Endothelial cell (in vitro differentiated cells): ENCODE data around the gene GDF7. TPM values are rescaled to one million over a fixed set of nuclear protein-coding genes. Genes with fewer than 3 reads are reported as not detected.

Source experiments
- DNase-seq: peaks from one replicate; pipeline ENCODE4 v3.0.0; 2021; ENCODE audit warnings: low spot score
- H3K27ac Mint-ChIP-seq: one replicate; pipeline ENCODE4 v1.8.0; 2021; ENCODE audit warnings: mixed read lengths, inconsistent platforms; ENCODE audit not compliant: unreplicated experiment
- H3K27me3 Mint-ChIP-seq: one replicate; pipeline ENCODE4 v1.8.0; 2021; ENCODE audit warnings: mild to moderate bottlenecking, moderate library complexity, mixed read lengths, inconsistent platforms; ENCODE audit not compliant: unreplicated experiment
- H3K36me3 Mint-ChIP-seq: one replicate; pipeline ENCODE4 v1.8.0; 2021; ENCODE audit warnings: mild to moderate bottlenecking, low read depth, mixed read lengths, inconsistent platforms; ENCODE audit not compliant: unreplicated experiment
- H3K4me1 Mint-ChIP-seq: one replicate; pipeline ENCODE4 v1.8.0; 2021; ENCODE audit warnings: mild to moderate bottlenecking, mixed read lengths, inconsistent platforms; ENCODE audit not compliant: unreplicated experiment
- H3K4me3 Mint-ChIP-seq: one replicate; pipeline ENCODE4 v1.8.0; 2021; ENCODE audit warnings: mild to moderate bottlenecking, mixed read lengths, inconsistent platforms; ENCODE audit not compliant: unreplicated experiment
- H3K9me3 Mint-ChIP-seq: one replicate; pipeline ENCODE4 v1.8.0; 2021; ENCODE audit warnings: mixed read lengths, inconsistent platforms; ENCODE audit not compliant: unreplicated experiment
- total RNA-seq: library from RNA; stranded (reverse); fragmentation: NEBNext Ultra II Directional; extraction: Animal tissue kit (Norgen Biotek cat#: 25700); gene quantifications from one replicate; pipeline ENCODE4 v1.2.1, GENCODE V29; 2021; ENCODE audit not compliant: unreplicated experiment
- TF ChIP-seq, protein P1 (sequence below): fragments of 200-600 bp; sonication (generic); IDR thresholded peaks from one replicate; pipeline ENCODE4 v1.5.0; 2021; ENCODE audit warnings: antibody characterized with exemption; ENCODE audit not compliant: unreplicated experiment

GDF7 gene
- total RNA-seq, 1 donor from 2014 or later: 11.2 TPM

DNA sequence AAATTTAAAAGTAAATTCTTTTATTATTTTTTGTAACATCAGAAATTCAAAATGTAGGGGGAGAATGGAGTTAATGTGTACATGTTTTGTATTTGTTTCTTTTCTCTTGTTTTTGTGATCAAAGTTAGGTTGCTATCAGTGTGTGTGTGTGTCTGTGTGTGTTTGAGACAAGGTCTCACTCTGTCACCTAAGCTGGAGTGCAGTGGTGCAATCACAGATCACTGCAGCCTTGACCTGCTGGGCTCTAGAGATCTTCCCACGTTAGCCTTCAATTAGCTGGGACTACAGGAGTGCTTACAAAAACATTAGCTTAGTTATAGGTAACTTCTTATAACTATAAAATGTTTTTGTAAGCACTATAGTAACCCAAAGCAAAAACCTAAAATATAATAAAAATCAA lies 50.7 kb downstream of the GDF7 start:
- Mint-ChIP-seq H3K27ac (no peak overlapping the region), H3K36me3 (peaks cover 11% of the 10 kb centered on the region), H3K4me3 (no peak overlapping the region), H3K9me3 (no peaks in the 10 kb centered on the region), H3K4me1 (peaks cover 10% of the 10 kb centered on the region), H3K27me3 (no peaks in the 10 kb centered on the region)
- DNase-seq: no peak
- TF ChIP-seq, protein P1, sequence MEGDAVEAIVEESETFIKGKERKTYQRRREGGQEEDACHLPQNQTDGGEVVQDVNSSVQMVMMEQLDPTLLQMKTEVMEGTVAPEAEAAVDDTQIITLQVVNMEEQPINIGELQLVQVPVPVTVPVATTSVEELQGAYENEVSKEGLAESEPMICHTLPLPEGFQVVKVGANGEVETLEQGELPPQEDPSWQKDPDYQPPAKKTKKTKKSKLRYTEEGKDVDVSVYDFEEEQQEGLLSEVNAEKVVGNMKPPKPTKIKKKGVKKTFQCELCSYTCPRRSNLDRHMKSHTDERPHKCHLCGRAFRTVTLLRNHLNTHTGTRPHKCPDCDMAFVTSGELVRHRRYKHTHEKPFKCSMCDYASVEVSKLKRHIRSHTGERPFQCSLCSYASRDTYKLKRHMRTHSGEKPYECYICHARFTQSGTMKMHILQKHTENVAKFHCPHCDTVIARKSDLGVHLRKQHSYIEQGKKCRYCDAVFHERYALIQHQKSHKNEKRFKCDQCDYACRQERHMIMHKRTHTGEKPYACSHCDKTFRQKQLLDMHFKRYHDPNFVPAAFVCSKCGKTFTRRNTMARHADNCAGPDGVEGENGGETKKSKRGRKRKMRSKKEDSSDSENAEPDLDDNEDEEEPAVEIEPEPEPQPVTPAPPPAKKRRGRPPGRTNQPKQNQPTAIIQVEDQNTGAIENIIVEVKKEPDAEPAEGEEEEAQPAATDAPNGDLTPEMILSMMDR: no peak

DNA sequence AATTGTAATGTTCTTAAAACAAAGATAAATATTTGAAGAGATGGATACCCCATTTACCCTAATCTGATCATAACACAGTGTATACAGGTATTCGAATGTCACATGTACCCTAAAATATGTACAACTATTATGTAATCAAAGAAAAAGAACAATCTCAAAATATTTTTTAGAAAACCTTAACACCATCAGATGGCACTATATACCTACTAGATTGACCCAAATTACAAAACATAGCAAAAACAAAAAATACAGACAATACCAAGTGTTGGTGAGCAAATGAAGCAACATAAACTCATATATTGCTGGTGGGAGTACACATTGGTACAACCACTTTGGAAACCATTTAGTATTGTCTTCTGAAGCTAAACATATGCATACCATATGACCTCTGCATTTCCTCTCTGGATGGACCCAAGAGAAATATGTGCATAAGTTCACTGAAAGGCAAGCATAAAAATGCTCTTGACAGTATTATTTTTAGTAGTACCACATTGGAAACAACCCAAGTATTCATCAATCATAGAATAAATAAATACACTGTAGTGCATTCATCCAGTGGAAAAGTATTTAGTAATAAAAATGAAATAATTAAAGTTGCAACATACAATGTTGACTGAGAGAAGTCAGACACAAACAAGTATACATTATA lies 55.8 kb downstream of the GDF7 start:
- Mint-ChIP-seq H3K4me1 (peaks cover under 1% of the 10 kb centered on the region), H3K27me3 (no peaks in the 10 kb centered on the region)

DNA sequence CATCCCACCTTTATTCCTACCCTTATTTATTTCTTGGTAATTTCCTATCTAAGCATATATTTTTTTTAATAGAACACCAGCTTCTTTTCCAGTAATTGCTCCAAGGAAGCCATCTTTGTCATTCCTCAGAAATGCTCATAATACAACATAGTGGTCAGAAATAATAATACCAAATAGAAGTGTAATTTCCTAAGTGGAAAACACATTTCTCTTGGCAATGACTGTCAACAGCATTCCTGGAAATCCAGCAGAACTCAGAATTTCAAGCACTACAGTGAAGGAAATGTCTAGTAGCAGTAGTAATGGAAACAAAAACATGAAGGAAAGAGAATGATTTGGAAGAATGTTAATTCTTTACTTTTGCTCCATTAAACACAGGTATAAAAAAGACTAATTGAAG lies 56.6 kb downstream of the GDF7 start:
- TF ChIP-seq, protein P1: no peak
- no peak for DNase-seq
- peaks cover 9% of the 10 kb centered on the region for H3K4me1 Mint-ChIP-seq
- no peaks in the 10 kb centered on the region for H3K9me3 Mint-ChIP-seq
- H3K27ac Mint-ChIP-seq: no peak overlapping the region
- H3K27me3 Mint-ChIP-seq: peaks cover 2% of the 10 kb centered on the region
- no peak overlapping the region for H3K4me3 Mint-ChIP-seq
- H3K36me3 Mint-ChIP-seq: no peaks in the 10 kb centered on the region

More for the DNA sequence above, 55.8 kb downstream of the GDF7 start:
- Mint-ChIP-seq H3K36me3 (no peaks in the 10 kb centered on the region), H3K4me3 (no peak overlapping the region), H3K27ac (no peak overlapping the region), H3K9me3 (no peaks in the 10 kb centered on the region)
- no peak for DNase-seq
- TF ChIP-seq, protein P1: no peak

DNA sequence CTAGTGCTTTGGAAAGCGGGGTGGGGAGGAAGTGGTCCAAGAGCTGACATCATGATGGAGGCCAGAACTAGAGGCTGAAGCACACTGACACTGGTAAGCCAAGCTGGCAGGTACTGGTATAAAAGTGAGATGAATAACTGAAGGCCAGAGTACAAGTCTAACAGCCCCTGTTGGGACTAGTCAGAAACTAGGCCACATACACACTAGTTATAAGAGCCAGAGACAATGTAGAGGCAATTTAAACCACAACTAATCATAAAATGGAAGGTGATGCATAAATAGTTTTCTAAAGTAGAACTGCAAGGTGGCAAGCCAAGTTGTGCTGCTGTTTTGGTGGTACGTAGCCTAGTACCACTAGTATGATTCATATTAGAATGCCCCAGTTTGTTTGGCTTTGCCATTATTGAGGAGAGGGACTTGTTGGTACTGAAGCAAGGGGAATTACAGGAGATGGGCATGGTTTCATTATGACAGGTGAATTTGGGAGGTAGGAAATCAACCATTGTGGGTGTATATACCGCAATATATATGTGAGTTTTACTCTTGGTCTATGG lies 57.6 kb downstream of the GDF7 start:
- no peaks in the 10 kb centered on the region for H3K36me3 Mint-ChIP-seq
- no peaks in the 10 kb centered on the region for H3K9me3 Mint-ChIP-seq
- no peak overlapping the region for H3K27ac Mint-ChIP-seq
- TF ChIP-seq, protein P1: no peak
- H3K27me3 Mint-ChIP-seq: peaks cover 2% of the 10 kb centered on the region
- no peak for DNase-seq
- H3K4me3 Mint-ChIP-seq: no peak overlapping the region
- H3K4me1 Mint-ChIP-seq: peaks cover 14% of the 10 kb centered on the region

DNA sequence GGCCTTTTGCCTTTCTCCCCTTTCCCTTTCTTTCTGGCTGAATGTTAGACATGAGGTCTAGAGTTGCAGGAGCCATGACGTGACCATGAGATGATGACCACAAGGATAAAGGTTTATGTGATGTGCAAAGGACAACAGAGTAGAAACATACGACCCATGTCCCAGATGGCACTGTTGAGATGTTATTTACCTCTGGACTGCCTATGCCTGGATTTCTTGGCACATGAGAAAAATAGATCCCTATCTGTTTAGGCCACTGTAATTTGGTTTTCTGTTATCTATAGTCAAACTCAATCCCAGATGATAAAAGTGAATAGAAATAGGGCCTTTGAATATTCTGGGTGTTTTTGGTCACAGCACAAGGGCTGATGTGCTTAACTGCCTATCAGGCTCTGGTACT lies 58.8 kb downstream of the GDF7 start:
- Mint-ChIP-seq H3K4me3 (no peak overlapping the region), H3K4me1 (peaks cover 14% of the 10 kb centered on the region), H3K9me3 (no peaks in the 10 kb centered on the region), H3K36me3 (no peaks in the 10 kb centered on the region), H3K27ac (no peak overlapping the region), H3K27me3 (peaks cover 2% of the 10 kb centered on the region)
- DNase-seq: no peak
- TF ChIP-seq, protein P1: no peak
